Spinal cord (tissue), 10 donors: ENCODE measurements around the gene HADHA. TPM values are rescaled to one million over a fixed set of nuclear protein-coding genes. Genes with fewer than 3 reads are reported as not detected.
A peak's percentile ranks its signal among the peaks of the same experiment; 100 is the strongest.

Experiments used
- DNase-seq, 6 donors: peaks; one replicate each; pipeline versions ENCODE4 v3.0.0 to v3.0.0-alpha.2; 2013 to 2015; ENCODE audit warnings: low spot score in 6 of 6, low read depth in 4 of 6
- H3K27ac ChIP-seq: one replicate; pipeline ENCODE4 v1.5.1; 2013; ENCODE audit warnings: low read depth, low read length, control low read depth
- H3K27me3 ChIP-seq: one replicate; pipeline ENCODE4 v1.6.1; 2013; ENCODE audit warnings: low read length; ENCODE audit not compliant: control insufficient read depth, insufficient read depth
- H3K36me3 ChIP-seq: one replicate; pipeline ENCODE4 v1.6.1; 2013; ENCODE audit warnings: low read length; ENCODE audit not compliant: control insufficient read depth, insufficient read depth
- H3K4me1 ChIP-seq: one replicate; pipeline ENCODE4 v1.6.1; 2013; ENCODE audit warnings: low read length; ENCODE audit not compliant: control insufficient read depth, insufficient read depth
- H3K4me3 ChIP-seq: one replicate; pipeline ENCODE4 v1.5.1; 2013; ENCODE audit warnings: low read depth, low read length, control low read depth
- H3K9me3 ChIP-seq: one replicate; pipeline ENCODE4 v1.6.1; 2013; ENCODE audit warnings: low read length; ENCODE audit not compliant: control insufficient read depth, insufficient read depth
- WGBS: methylation state at CpG from one replicate; pipeline ENCODE4 v1.1.5; 2013; ENCODE audit warnings: missing lambda C conversion rate; ENCODE audit not compliant: insufficient coverage; 5-methylcytosine and 5-hydroxymethylcytosine counted together
- polyA plus RNA-seq, 2 donors: library from polyadenylated mRNA; unstranded; fragments of 120-200 nt; gene quantifications; one replicate each; pipeline ENCODE4 v1.2.1, GENCODE V29; 2013; ENCODE audit not compliant: insufficient read length in 2 of 2
- total RNA-seq, 2 donors: library from RNA; depleted of rRNA in 1 of 2; stranded (reverse); fragments of 120-200 nt in 1 of 2; fragments of >200 nt in 1 of 2; gene quantifications; one replicate each; pipeline versions ENCODE4 v1.2.3 to v1.2.4, GENCODE V29; 2013 to 2014
- donor health status: healthy.

Gene HADHA
- total and polyA plus RNA-seq, 4 donors: 117 to 168 (median 140) TPM

DNA sequence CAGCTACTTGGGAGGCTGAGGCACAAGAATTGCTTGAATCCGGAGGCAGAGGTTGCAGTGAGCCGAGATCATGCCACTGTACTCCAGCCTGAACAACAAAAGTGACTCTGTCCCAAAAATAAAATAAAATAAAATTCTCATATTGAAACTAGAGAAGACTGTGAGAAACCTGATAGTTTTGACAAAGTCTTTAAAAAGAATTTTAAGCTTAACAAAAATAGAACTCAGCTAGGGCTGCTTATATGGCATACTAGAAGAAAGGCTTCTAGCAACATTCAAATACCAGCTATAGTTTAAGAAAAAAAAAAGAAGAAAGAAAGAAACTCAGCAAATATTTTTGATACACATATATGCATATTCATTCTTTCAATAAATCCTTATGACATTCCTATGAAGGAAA is 13.6 kb downstream of the HADHA start:
- no peak overlapping the region for H3K27ac ChIP-seq
- no peaks in the 10 kb centered on the region for H3K4me1 ChIP-seq
- no CpG with 5 or more reads among the region's 2 CpGs for WGBS
- peaks cover 63% of the 10 kb centered on the region for H3K36me3 ChIP-seq
- H3K4me3 ChIP-seq: no peak overlapping the region
- H3K27me3 ChIP-seq: no peaks in the 10 kb centered on the region
- H3K9me3 ChIP-seq: no peaks in the 10 kb centered on the region
- no peak for DNase-seq

GRCh38 chr2:26229595-26229994 is 14.8 kb downstream of the HADHA start:
- Histone ChIP-seq H3K27me3 (no peaks in the 10 kb centered on the region), H3K36me3 (peaks cover 57% of the 10 kb centered on the region)
- 90% methylated on average over 3 of the region's 3 CpGs for WGBS

DNA sequence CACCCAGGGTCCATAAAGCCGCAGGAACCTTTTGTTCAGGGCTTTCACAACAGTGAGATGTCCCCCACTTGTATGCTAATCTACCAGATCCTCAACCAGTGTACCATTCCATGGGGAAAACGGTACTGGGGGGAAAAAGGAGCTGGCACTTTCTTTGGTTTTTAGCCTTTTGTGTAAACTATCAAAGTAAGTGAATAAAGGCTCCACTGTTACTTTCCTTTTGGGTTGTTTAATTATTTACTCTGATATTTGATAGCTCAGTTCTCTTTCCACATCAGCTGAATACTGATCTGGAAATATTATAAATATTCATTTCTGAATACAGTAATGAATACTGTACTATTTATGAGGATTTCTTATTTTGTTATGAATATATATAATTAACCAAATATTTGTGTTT is 20.3 kb downstream of the HADHA start:
- Histone ChIP-seq H3K27ac (no peak overlapping the region), H3K36me3 (peaks cover 27% of the 10 kb centered on the region), H3K9me3 (no peaks in the 10 kb centered on the region), H3K4me3 (no peak overlapping the region), H3K27me3 (no peaks in the 10 kb centered on the region), H3K4me1 (no peaks in the 10 kb centered on the region)
- WGBS: no CpG with 5 or more reads among the region's 2 CpGs
- DNase-seq: no peak

More at GRCh38 chr2:26229595-26229994, 14.8 kb downstream of the HADHA start:
- Histone ChIP-seq H3K4me3 (no peak overlapping the region), H3K27ac (no peak overlapping the region), H3K4me1 (no peaks in the 10 kb centered on the region), H3K9me3 (no peaks in the 10 kb centered on the region)
- DNase-seq: no peak

DNA sequence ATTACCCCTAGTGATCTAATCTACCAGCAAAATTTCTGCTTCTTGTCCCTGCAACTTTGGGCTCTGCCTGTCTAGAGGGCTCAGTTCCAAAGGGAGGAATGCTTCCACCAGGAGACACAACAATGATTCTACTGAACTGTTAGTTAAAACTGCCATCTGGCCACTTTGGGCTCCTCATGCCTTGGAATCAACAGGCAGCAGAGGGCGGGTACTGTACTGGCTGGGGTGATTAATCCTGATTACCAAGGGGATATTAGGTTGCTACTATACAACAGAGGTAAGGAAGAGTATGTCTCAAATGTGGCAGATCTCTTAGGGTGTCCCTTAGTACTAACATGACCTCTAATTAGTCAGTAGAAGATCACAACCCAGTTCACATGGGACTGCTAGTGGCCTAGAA is 21.4 kb downstream of the HADHA start:
- no peaks in the 10 kb centered on the region for H3K27me3 ChIP-seq
- H3K36me3 ChIP-seq: peaks cover 18% of the 10 kb centered on the region
- H3K27ac ChIP-seq: no peak overlapping the region
- no peak overlapping the region for H3K4me3 ChIP-seq
- 83% methylated on average over 1 of the region's 1 CpG for WGBS
- peak in 1 of 6 donors; percentile 18 for DNase-seq
- H3K9me3 ChIP-seq: no peaks in the 10 kb centered on the region
- no peaks in the 10 kb centered on the region for H3K4me1 ChIP-seq

- no peaks in the 10 kb centered on the region for H3K9me3 ChIP-seq
- peaks cover 10% of the 10 kb centered on the region for H3K36me3 ChIP-seq
- no peaks in the 10 kb centered on the region for H3K4me1 ChIP-seq
- no peak overlapping the region for H3K4me3 ChIP-seq
- WGBS: 100% methylated on average over 3 of the region's 6 CpGs
- no peaks in the 10 kb centered on the region for H3K27me3 ChIP-seq
- DNase-seq: no peak
- no peak overlapping the region for H3K27ac ChIP-seq
These were observed 26.7 kb downstream of the HADHA start for GRCh38 chr2:26217720-26218119.

DNA sequence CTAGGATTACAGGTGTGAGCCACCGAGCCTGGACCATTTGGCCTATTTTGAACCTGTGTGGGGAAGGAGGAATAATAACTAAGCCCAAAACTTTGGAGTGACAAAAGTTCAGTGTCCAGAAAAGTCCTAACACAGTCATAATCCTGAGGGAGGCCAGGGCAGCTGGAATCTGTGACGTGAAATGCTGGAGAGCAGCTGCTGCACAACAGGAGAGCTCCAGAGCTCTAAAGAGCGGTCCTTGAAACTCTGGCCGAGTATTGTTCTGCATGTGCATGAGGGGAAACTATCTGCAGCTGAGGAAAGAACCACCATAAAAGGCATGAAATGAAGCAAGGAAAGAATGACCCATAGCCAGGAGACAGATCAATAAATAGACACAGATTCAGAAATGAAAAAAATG is 27.8 kb downstream of the HADHA start:
- WGBS: 80% methylated on average over 3 of the region's 4 CpGs
- no peak for DNase-seq
- Histone ChIP-seq H3K36me3 (peaks cover 16% of the 10 kb centered on the region), H3K4me1 (no peaks in the 10 kb centered on the region), H3K27me3 (no peaks in the 10 kb centered on the region), H3K27ac (no peak overlapping the region), H3K9me3 (no peaks in the 10 kb centered on the region), H3K4me3 (no peak overlapping the region)

DNA sequence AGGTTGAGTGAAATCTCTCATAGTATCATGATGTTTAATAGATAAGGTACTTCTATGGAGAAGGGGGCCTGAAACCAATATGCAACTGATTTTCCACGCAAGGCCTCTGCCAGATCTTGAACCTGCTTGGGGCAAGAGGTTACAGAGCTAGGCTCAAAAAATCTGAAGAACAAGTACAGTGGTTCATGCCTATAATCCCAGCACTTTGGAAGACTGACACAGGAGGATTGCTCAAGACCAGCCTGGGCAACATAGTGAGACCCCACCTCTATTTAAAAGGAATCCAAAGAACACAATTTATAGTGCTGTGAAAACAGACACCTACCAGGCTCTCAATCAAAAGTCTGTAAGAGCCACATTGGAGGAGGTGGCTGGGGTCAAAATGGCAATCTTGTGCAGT is 28.6 kb downstream of the HADHA start:
- DNase-seq: no peak
- H3K9me3 ChIP-seq: no peaks in the 10 kb centered on the region
- no peaks in the 10 kb centered on the region for H3K4me1 ChIP-seq
- H3K36me3 ChIP-seq: peaks cover 16% of the 10 kb centered on the region
- H3K27ac ChIP-seq: no peak overlapping the region
- H3K4me3 ChIP-seq: no peak overlapping the region
- WGBS: 100% methylated on average over 1 of the region's 1 CpG
- no peaks in the 10 kb centered on the region for H3K27me3 ChIP-seq

DNA sequence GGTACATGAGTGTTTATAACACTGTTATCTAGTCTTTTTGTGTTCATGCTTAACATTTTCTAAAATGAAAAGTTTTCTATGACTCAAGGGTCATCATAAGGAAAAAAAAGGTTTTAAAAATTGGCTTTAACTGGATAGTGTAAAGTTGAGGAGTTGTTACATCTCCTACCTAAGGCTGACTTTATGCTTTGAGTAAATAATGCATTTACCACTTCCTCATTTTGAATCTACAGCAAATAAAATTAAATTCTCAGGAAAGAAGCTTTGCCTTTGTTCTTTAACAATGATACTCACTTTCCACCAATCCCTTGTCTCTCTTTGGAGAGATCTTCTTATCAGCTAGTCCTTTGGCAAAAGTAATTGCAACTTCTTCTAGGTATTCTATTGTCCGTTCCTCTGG is 29.7 kb downstream of the HADHA start:
- 100% methylated on average over 1 of the region's 1 CpG for WGBS
- peaks cover 20% of the 10 kb centered on the region for H3K36me3 ChIP-seq

GRCh38 chr2:26212011-26212410 is 32.4 kb downstream of the HADHA start:
- DNase-seq: no peak
- H3K4me1 ChIP-seq: no peaks in the 10 kb centered on the region
- peaks cover 13% of the 10 kb centered on the region for H3K36me3 ChIP-seq
- H3K9me3 ChIP-seq: no peaks in the 10 kb centered on the region
- WGBS: 96% methylated on average over 4 of the region's 5 CpGs
- H3K27ac ChIP-seq: no peak overlapping the region
- no peaks in the 10 kb centered on the region for H3K27me3 ChIP-seq
- H3K4me3 ChIP-seq: no peak overlapping the region

More for the DNA sequence above, 29.7 kb downstream of the HADHA start:
- DNase-seq: no peak
- no peaks in the 10 kb centered on the region for H3K9me3 ChIP-seq
- H3K27ac ChIP-seq: no peak overlapping the region
- no peaks in the 10 kb centered on the region for H3K4me1 ChIP-seq
- no peak overlapping the region for H3K4me3 ChIP-seq
- H3K27me3 ChIP-seq: no peaks in the 10 kb centered on the region

DNA sequence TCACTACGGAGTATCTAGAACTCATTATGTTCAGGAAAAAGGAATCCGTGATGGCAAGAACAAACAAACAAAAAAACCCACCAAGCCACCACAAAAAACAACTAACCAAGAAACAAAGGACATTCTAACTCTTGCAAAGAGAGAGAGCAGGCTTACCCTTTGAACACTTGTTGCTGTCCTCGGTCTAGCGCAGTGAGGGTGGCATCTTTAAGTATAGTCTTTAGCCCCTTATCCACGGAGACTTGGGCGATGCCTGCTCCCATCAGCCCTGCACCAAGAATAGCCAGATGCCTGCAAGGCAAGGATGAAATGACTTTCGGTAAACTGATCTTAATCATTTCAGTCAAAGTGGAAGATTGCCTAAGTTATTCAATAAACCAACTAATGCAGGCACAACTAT is 40.5 kb downstream of the HADHA start:
- peaks cover 24% of the 10 kb centered on the region for H3K36me3 ChIP-seq
- WGBS: 76% methylated on average over 4 of the region's 7 CpGs
- no peak overlapping the region for H3K4me3 ChIP-seq
- H3K27ac ChIP-seq: no peak overlapping the region
- no peaks in the 10 kb centered on the region for H3K9me3 ChIP-seq
- no peaks in the 10 kb centered on the region for H3K27me3 ChIP-seq
- no peak for DNase-seq
- H3K4me1 ChIP-seq: peaks cover 4% of the 10 kb centered on the region
